Ishikawa (cell line): Measurements from ENCODE around the gene WIPF3.

ENCODE experiments used
- CEBPB ChIP-seq: IDR thresholded peaks from 2 replicates; pipeline ENCODE4 v1.6.1; 2012
- CREB1 ChIP-seq: IDR thresholded peaks from 2 replicates; pipeline ENCODE4 v1.6.1; 2012; ENCODE audit warnings: low read depth
- EGR1 ChIP-seq: IDR thresholded peaks from 2 replicates; pipeline ENCODE4 v1.6.1; 2012
- EP300 ChIP-seq: IDR thresholded peaks from 2 replicates; pipeline ENCODE4 v1.6.1; 2012; ENCODE audit warnings: borderline replicate concordance
- FOXM1 ChIP-seq: IDR thresholded peaks from 2 replicates; pipeline ENCODE4 v1.6.1; 2012; ENCODE audit warnings: low read depth, borderline replicate concordance
- MAX ChIP-seq: IDR thresholded peaks from 2 replicates; pipeline ENCODE4 v1.6.1; 2012
- NFIC ChIP-seq: IDR thresholded peaks from 2 replicates; pipeline ENCODE4 v1.6.1; 2012
- RAD21 ChIP-seq: IDR thresholded peaks from 2 replicates; pipeline ENCODE4 v1.6.1; 2012; ENCODE audit warnings: low read depth
- REST ChIP-seq: IDR thresholded peaks from 2 replicates; pipeline ENCODE4 v1.6.1; 2012; ENCODE audit warnings: low read depth, mild to moderate bottlenecking
- TAF1 ChIP-seq: IDR thresholded peaks from 2 replicates; pipeline ENCODE4 v1.6.1; 2012; ENCODE audit warnings: low read depth, mild to moderate bottlenecking
- TCF12 ChIP-seq: IDR thresholded peaks from 2 replicates; pipeline ENCODE4 v1.6.1; 2012; ENCODE audit warnings: low read depth
- TEAD4 ChIP-seq: IDR thresholded peaks from 2 replicates; pipeline ENCODE4 v1.6.1; 2012
- USF1 ChIP-seq: IDR thresholded peaks from 2 replicates; pipeline ENCODE4 v1.6.1; 2012
- YY1 ChIP-seq: IDR thresholded peaks from 2 replicates; pipeline ENCODE4 v1.6.1; 2012; ENCODE audit warnings: low read depth
- ZBTB7A ChIP-seq: IDR thresholded peaks from 2 replicates; pipeline ENCODE4 v1.6.1; 2012; ENCODE audit warnings: low read depth

WIPF3 gene

GRCh38 chr7:29906200-29907022 lies 100.1 kb downstream of the WIPF3 start:
- TF ChIP-seq REST (no peak), MAX (no peak), EP300 (no peak)

GRCh38 chr7:29914180-29914579 lies 107.9 kb downstream of the WIPF3 start:
- TF ChIP-seq TEAD4, result no peak
- TF ChIP-seq EGR1, result no peak
- TF ChIP-seq EP300, result no peak
- TF ChIP-seq ZBTB7A, result no peak
- TF ChIP-seq TAF1, result no peak
- TF ChIP-seq CEBPB, result no peak
- TF ChIP-seq CREB1, result no peak
- no peak for TF ChIP-seq RAD21
- TF ChIP-seq MAX, result no peak
- no peak for TF ChIP-seq NFIC
- TF ChIP-seq FOXM1, result no peak

- TF ChIP-seq TCF12 (no peak), CEBPB (no peak), REST (no peak), USF1 (no peak), TEAD4 (no peak), RAD21 (no peak), YY1 (no peak), TAF1 (no peak), MAX (no peak), EP300 (no peak), EGR1 (no peak)
Observed at GRCh38 chr7:29915481-29916215, 109.3 kb downstream of the WIPF3 start.

GRCh38 chr7:29917641-29918040 lies 111.3 kb downstream of the WIPF3 start:
- no peak for TF ChIP-seq ZBTB7A
- TF ChIP-seq YY1, result no peak
- TF ChIP-seq NFIC, result no peak
- TF ChIP-seq FOXM1, result no peak
- no peak for TF ChIP-seq TEAD4
- TF ChIP-seq TCF12, result no peak
- TF ChIP-seq CREB1, result no peak
- no peak for TF ChIP-seq REST
- TF ChIP-seq TAF1, result no peak
- TF ChIP-seq USF1, result no peak
- no peak for TF ChIP-seq EGR1
- TF ChIP-seq RAD21, result no peak
